IPS-18a (cell line): ENCODE measurements around the gene PRKN.

ENCODE experiments used
- H3K27ac ChIP-seq: one replicate; pipeline ENCODE4 v1.5.1; 2013; ENCODE audit warnings: low read length
- H3K27me3 ChIP-seq: one replicate; pipeline ENCODE4 v1.6.1; 2013; ENCODE audit warnings: mild to moderate bottlenecking, low read length; ENCODE audit not compliant: control insufficient read depth, insufficient read depth
- H3K36me3 ChIP-seq: one replicate; pipeline ENCODE4 v1.6.1; 2013; ENCODE audit warnings: low read depth, low read length; ENCODE audit not compliant: control insufficient read depth
- H3K4me1 ChIP-seq: one replicate; pipeline ENCODE4 v1.6.1; 2013; ENCODE audit warnings: low read depth, low read length; ENCODE audit not compliant: control insufficient read depth
- H3K4me3 ChIP-seq: one replicate; pipeline ENCODE4 v1.5.1; 2013; ENCODE audit warnings: low read length
- H3K9ac ChIP-seq: one replicate; pipeline ENCODE4 v1.6.1; 2013; ENCODE audit warnings: mild to moderate bottlenecking, low read length, moderate library complexity
- H3K9me3 ChIP-seq: one replicate; pipeline ENCODE4 v1.6.1; 2013; ENCODE audit warnings: low read depth, low read length; ENCODE audit not compliant: control insufficient read depth

PRKN gene

GRCh38 chr6:162058281-162058875 is 669.2 kb downstream of the PRKN start:
- H3K27ac ChIP-seq, result no peak overlapping the region
- H3K36me3 ChIP-seq, result no peaks in the 10 kb centered on the region
- no peaks in the 10 kb centered on the region for H3K9me3 ChIP-seq
- no peak overlapping the region for H3K4me3 ChIP-seq
- H3K27me3 ChIP-seq, result no peaks in the 10 kb centered on the region
- H3K9ac ChIP-seq, result no peak overlapping the region
- H3K4me1 ChIP-seq, result no peaks in the 10 kb centered on the region

- no peaks in the 10 kb centered on the region for H3K36me3 ChIP-seq
- no peak overlapping the region for H3K9ac ChIP-seq
- no peaks in the 10 kb centered on the region for H3K9me3 ChIP-seq
- H3K27ac ChIP-seq, result no peak overlapping the region
- H3K4me3 ChIP-seq, result no peak overlapping the region
- H3K27me3 ChIP-seq, result no peaks in the 10 kb centered on the region
- no peaks in the 10 kb centered on the region for H3K4me1 ChIP-seq
Measured at GRCh38 chr6:162056745-162057144, 670.8 kb downstream of the PRKN start.

GRCh38 chr6:162056061-162056460 is 671.5 kb downstream of the PRKN start:
- Histone ChIP-seq H3K4me1 (no peaks in the 10 kb centered on the region), H3K4me3 (no peak overlapping the region), H3K27me3 (no peaks in the 10 kb centered on the region), H3K9ac (no peak overlapping the region), H3K9me3 (no peaks in the 10 kb centered on the region), H3K27ac (no peak overlapping the region), H3K36me3 (no peaks in the 10 kb centered on the region)

DNA sequence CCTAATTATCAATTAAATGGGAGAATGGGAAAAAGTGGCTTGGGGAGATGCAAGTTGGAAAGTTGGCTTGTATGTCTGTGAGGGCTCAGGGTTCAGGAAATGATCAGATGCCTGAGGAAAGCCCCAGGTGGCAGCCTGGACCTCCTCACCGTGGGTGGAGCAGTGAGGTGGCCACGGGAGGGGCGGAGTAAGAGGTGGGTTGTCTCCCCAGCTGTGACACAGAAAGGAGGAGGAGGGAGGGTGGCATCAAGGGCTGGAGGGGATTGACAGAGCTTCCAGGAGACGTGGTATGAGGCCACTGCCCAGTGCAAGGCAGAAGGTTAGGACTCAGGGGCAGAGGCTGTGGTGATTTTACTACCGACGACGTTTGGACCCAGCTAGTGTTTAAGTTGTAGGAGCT is 672.2 kb downstream of the PRKN start:
- H3K27ac ChIP-seq, result no peak overlapping the region
- H3K36me3 ChIP-seq, result no peaks in the 10 kb centered on the region
- no peaks in the 10 kb centered on the region for H3K9me3 ChIP-seq
- no peaks in the 10 kb centered on the region for H3K27me3 ChIP-seq
- H3K9ac ChIP-seq, result no peak overlapping the region
- H3K4me3 ChIP-seq, result no peak overlapping the region
- no peaks in the 10 kb centered on the region for H3K4me1 ChIP-seq

GRCh38 chr6:162053084-162053483 is 674.5 kb downstream of the PRKN start:
- Histone ChIP-seq H3K27ac (no peak overlapping the region), H3K4me1 (no peaks in the 10 kb centered on the region), H3K9ac (no peak overlapping the region), H3K36me3 (no peaks in the 10 kb centered on the region), H3K27me3 (no peaks in the 10 kb centered on the region), H3K9me3 (no peaks in the 10 kb centered on the region), H3K4me3 (no peak overlapping the region)

DNA sequence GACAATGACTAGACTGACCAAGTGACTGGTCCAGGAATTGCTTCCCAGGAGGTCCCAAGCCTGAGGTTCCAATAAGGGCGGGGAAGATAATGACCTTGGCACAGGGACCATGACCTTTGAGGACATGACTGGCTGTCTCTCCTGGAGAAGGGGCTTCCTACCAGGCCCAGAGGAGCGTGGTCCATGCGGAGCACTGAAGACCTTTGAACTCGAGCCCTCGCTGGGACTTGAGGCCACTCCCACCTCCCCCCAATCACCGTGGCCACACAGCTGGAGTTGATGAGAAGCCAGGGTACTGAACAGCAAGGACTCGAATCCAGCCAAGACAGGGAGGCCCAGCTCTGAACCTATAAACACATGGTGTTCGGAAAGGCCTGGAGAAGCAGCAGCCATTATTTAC is 677.0 kb downstream of the PRKN start:
- H3K9ac ChIP-seq, result no peak overlapping the region
- no peaks in the 10 kb centered on the region for H3K36me3 ChIP-seq
- H3K9me3 ChIP-seq, result no peaks in the 10 kb centered on the region
- no peaks in the 10 kb centered on the region for H3K27me3 ChIP-seq
- H3K4me3 ChIP-seq, result no peak overlapping the region
- H3K27ac ChIP-seq, result no peak overlapping the region
- H3K4me1 ChIP-seq, result no peaks in the 10 kb centered on the region

DNA sequence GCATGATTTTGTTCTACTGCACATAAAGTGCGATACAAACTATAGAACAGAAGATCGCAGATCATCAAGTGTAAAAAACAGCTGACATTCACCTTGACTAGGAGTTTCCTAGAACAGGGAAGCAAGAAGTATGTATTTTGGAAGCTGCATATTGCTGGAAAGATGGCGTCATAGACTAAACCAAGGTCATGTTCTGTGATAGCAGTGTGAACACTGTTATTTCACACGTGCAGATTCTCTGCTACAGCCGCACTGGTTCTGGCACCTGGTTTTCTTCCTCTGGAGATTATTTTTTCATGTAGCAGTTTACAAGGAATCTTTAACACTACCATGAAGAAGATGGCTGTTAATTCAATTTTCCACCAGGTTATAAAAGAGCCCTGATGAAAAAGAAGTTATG is 681.2 kb downstream of the PRKN start:
- Histone ChIP-seq H3K27ac (no peak overlapping the region), H3K9me3 (no peaks in the 10 kb centered on the region), H3K9ac (no peak overlapping the region), H3K27me3 (no peaks in the 10 kb centered on the region), H3K36me3 (no peaks in the 10 kb centered on the region), H3K4me1 (no peaks in the 10 kb centered on the region), H3K4me3 (no peak overlapping the region)

- no peak overlapping the region for H3K9ac ChIP-seq
- H3K4me1 ChIP-seq, result no peaks in the 10 kb centered on the region
- H3K27ac ChIP-seq, result no peak overlapping the region
- no peaks in the 10 kb centered on the region for H3K27me3 ChIP-seq
- H3K4me3 ChIP-seq, result no peak overlapping the region
- H3K9me3 ChIP-seq, result no peaks in the 10 kb centered on the region
- H3K36me3 ChIP-seq, result no peaks in the 10 kb centered on the region
Measured at GRCh38 chr6:162032620-162033019, 694.9 kb downstream of the PRKN start.

GRCh38 chr6:162029873-162030576 is 697.5 kb downstream of the PRKN start:
- H3K27ac ChIP-seq, result no peak overlapping the region
- no peaks in the 10 kb centered on the region for H3K4me1 ChIP-seq
- no peaks in the 10 kb centered on the region for H3K36me3 ChIP-seq
- H3K4me3 ChIP-seq, result no peak overlapping the region
- no peaks in the 10 kb centered on the region for H3K9me3 ChIP-seq
- H3K27me3 ChIP-seq, result no peaks in the 10 kb centered on the region
- no peak overlapping the region for H3K9ac ChIP-seq

DNA sequence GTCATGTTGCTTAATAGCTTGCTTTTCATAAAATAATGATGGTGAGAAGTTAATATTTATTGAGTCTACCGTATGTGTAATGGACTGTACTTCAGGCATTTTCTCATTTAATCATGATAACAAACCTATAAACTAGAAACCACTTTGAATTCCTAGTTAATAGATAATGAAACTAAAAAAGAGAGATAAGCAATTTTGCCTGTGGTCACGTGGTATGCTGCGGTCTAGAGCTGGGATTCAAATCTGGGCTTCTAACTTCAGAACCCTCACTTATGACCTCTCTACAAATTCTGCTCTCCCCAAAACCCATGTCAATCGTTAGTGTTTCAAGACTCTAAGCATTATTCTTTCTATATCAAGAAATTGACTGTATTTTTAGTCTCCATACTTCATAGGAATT is 700.7 kb downstream of the PRKN start:
- Histone ChIP-seq H3K4me3 (no peak overlapping the region), H3K36me3 (no peaks in the 10 kb centered on the region), H3K9ac (no peak overlapping the region), H3K27me3 (no peaks in the 10 kb centered on the region), H3K9me3 (no peaks in the 10 kb centered on the region), H3K27ac (no peak overlapping the region), H3K4me1 (no peaks in the 10 kb centered on the region)

DNA sequence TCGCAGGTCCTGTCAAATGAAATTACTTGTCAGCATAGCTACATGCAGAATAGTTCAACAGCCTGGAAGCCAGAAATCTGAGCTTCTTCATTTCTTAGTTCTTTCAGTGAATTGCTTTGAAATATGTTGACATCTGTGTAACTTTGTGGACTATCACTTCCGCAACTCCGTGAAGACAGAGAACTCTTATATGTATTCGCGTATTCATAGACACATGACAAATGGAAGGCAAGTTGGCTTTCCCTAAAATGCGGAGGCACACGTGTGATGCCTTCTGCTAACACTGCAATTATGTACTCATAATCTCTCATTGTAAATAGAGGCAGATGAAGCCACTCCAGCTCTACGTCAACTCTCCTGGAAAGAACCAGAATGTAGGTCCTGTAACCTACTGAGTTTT is 701.5 kb downstream of the PRKN start:
- Histone ChIP-seq H3K9ac (no peak overlapping the region), H3K4me1 (no peaks in the 10 kb centered on the region), H3K27ac (no peak overlapping the region), H3K4me3 (no peak overlapping the region), H3K27me3 (no peaks in the 10 kb centered on the region), H3K36me3 (no peaks in the 10 kb centered on the region), H3K9me3 (no peaks in the 10 kb centered on the region)

DNA sequence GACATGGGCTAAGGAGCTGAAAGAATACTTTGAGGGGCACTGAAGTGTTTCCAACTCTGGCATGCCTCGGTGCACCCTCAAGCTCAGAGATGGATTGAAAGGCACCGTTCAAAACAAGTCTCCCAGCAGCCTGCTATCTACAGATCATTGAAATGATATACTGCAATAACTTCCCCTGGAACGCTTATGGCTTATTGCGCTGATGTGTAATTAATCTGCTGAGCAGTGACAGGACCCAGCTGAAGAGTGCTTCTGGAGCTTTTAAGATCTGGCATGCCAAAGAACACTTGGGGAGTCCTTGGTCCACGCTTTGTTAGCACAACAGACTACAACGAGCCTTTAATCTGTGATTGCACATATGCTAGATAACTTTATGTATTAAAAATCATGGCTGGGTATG is 708.2 kb downstream of the PRKN start:
- Histone ChIP-seq H3K27ac (no peak overlapping the region), H3K9ac (no peak overlapping the region), H3K36me3 (no peaks in the 10 kb centered on the region), H3K9me3 (no peaks in the 10 kb centered on the region), H3K4me3 (no peak overlapping the region), H3K27me3 (no peaks in the 10 kb centered on the region), H3K4me1 (no peaks in the 10 kb centered on the region)
